AG04450 (cell line): Measurements from ENCODE around the gene ANO4. TPM values are rescaled to one million over a fixed set of nuclear protein-coding genes. Genes with fewer than 3 reads are reported as not detected.

Experiments used
- CTCF ChIA-PET: fragments of 300-600, 350-600 bp; formaldehyde crosslinking; extraction: SDS; loops from one replicate; lab custom pipeline; 2022; ENCODE audit warnings: antibody characterized with exemption, inconsistent platforms; lab: Charles Lee
- POLR2A ChIA-PET: fragments of 350-600 bp; formaldehyde crosslinking; extraction: SDS; loops from one replicate; lab custom pipeline; 2021; ENCODE audit warnings: antibody characterized with exemption, inconsistent platforms; lab: Yijun Ruan, JAX
- DNase-seq: peaks from one replicate; pipeline ENCODE4 v3.0.0-alpha.2; 2011; ENCODE audit warnings: low read depth, low spot score
- H3K27ac ChIP-seq: one replicate; pipeline ENCODE4 v1.5.1; 2012; ENCODE audit warnings: low read depth, low read length, control low read depth
- H3K27me3 ChIP-seq: one replicate; pipeline ENCODE4 v1.6.0; 2012; ENCODE audit warnings: low read length; ENCODE audit not compliant: control insufficient read depth, insufficient read depth
- H3K4me3 ChIP-seq: 2 replicates; pipeline ENCODE4 v1.5.1; 2011; ENCODE audit warnings: mild to moderate bottlenecking, low read depth, low read length, control low read depth
- H3K9me3 ChIP-seq: 2 replicates; pipeline ENCODE4 v1.5.1; 2012; ENCODE audit warnings: low read length; ENCODE audit not compliant: control insufficient read depth, insufficient read depth
- polyA plus RNA-seq: library from polyadenylated mRNA; depleted of rRNA; stranded (reverse); fragments of >200 nt; gene quantifications from 2 replicates; pipeline ENCODE4 v1.2.3, GENCODE V29; 2011
- TF ChIP-seq, protein P1 (sequence below): IDR thresholded peaks from 2 replicates; pipeline ENCODE4 v1.5.1; 2011; ENCODE audit warnings: low read depth, low read length, control low read depth, inconsistent platforms

Gene ANO4
- polyA plus RNA-seq, 1 experiment = 7.5 TPM

DNA sequence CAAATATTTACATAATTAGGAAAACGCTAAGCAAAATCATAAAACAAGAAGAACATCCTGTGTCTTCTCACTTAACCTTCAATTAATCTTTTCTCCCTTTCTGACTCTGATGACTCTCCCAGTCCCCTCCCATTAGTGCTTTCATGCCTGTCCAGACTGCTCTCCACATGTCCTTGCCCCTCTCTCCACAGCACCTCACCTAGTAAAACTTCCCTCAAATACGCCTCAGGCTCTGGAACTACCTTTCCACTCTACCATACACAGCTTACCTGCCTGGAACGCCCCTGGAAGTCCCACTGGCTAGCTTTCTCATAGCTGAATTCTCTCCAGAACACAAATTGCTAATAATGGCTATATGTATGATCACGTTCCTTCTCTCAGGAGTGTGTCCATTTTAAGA, 370.7 kb downstream of the ANO4 start:
- no peaks in the 10 kb centered on the region for H3K9me3 ChIP-seq
- TF ChIP-seq, protein P1, sequence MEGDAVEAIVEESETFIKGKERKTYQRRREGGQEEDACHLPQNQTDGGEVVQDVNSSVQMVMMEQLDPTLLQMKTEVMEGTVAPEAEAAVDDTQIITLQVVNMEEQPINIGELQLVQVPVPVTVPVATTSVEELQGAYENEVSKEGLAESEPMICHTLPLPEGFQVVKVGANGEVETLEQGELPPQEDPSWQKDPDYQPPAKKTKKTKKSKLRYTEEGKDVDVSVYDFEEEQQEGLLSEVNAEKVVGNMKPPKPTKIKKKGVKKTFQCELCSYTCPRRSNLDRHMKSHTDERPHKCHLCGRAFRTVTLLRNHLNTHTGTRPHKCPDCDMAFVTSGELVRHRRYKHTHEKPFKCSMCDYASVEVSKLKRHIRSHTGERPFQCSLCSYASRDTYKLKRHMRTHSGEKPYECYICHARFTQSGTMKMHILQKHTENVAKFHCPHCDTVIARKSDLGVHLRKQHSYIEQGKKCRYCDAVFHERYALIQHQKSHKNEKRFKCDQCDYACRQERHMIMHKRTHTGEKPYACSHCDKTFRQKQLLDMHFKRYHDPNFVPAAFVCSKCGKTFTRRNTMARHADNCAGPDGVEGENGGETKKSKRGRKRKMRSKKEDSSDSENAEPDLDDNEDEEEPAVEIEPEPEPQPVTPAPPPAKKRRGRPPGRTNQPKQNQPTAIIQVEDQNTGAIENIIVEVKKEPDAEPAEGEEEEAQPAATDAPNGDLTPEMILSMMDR = no peak
- H3K27ac ChIP-seq = no peak overlapping the region
- no peaks in the 10 kb centered on the region for H3K27me3 ChIP-seq
- H3K4me3 ChIP-seq = no peak overlapping the region
- POLR2A ChIA-PET = no interaction called here
- CTCF ChIA-PET = no interaction called here
- DNase-seq = no peak

DNA sequence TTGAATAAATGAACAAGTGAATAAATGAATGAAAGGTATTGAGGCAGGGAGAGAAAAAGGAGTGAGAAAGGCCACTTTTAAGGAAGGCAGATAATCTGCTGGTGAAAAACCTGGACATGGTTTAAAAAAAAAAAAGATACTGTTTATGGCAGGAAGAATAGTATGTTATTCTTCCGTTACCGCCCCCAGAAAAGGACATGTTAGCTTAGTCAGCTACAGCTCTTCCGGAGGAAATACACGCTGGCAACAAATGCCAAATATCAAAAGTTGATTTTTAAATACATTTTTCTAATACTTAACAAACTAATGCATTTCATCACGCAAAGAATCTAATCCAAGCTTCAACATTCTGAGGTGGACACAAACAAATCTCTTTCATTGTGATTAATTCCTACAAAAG, 372.3 kb downstream of the ANO4 start:
- CTCF ChIA-PET = interaction anchor here (0.5 kb wide), 1 partner anchor 127 kb away, joined by 4 read pairs; no protein-coding TSS in a partner anchor
- Histone ChIP-seq H3K27ac (no peak overlapping the region), H3K9me3 (no peaks in the 10 kb centered on the region), H3K27me3 (no peaks in the 10 kb centered on the region), H3K4me3 (no peak overlapping the region)
- DNase-seq = no peak
- POLR2A ChIA-PET = no interaction called here
- TF ChIP-seq, protein P1 = no peak

DNA sequence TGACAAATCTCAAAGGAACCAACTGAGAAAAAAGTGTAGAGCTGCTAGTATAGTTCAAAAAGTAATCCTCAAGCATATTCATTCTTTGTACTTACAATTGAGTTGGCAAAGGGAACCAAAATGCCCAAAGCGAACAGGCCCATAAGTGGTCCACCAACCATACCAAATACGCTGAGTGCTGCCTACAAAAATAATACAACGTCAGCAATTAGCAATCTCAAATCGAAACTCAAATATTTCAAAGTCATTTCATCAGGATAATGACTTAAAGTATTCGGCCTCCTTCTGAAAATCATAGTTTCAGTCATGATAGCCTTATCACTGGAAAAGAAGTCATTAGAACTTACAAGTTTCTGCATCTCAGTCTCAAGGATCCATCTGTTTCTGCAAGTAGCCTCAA, 373.4 kb downstream of the ANO4 start:
- no peaks in the 10 kb centered on the region for H3K9me3 ChIP-seq
- no peak for DNase-seq
- ChIA-PET POLR2A (no interaction called here), CTCF (no interaction called here)
- H3K4me3 ChIP-seq = no peak overlapping the region
- no peaks in the 10 kb centered on the region for H3K27me3 ChIP-seq
- no peak overlapping the region for H3K27ac ChIP-seq
- TF ChIP-seq, protein P1 = no peak

DNA sequence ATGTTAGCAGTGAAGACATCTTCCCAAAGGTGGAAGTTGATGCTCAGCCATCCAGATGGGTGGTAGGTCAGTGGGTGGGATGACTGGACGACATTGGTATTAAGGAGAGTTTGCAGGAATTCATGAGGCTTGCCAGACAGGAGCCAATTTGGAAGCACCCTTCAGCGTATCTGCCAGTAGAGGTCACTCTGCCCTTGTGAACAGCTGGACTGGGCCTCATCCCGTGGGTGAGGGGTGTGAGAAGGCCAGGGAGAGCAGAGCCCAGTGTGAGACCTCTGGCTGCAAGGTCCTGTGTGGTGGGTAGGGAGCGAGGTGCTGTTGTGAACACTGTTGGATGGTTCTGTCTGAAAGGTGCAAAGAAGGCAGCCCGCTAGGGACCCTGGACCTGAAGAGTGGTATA, 377.7 kb downstream of the ANO4 start:
- POLR2A ChIA-PET = no interaction called here
- no peak for DNase-seq
- H3K9me3 ChIP-seq = no peaks in the 10 kb centered on the region
- no peak overlapping the region for H3K4me3 ChIP-seq
- H3K27me3 ChIP-seq = no peaks in the 10 kb centered on the region
- TF ChIP-seq, protein P1 = 0 out of 2 replicates have a peak, but pooled peaks have one; percentile 4
- CTCF ChIA-PET = interaction anchor here (1.2 kb wide), 1 partner anchor 152 kb away, joined by 4 read pairs; no protein-coding TSS in a partner anchor
- no peak overlapping the region for H3K27ac ChIP-seq

DNA sequence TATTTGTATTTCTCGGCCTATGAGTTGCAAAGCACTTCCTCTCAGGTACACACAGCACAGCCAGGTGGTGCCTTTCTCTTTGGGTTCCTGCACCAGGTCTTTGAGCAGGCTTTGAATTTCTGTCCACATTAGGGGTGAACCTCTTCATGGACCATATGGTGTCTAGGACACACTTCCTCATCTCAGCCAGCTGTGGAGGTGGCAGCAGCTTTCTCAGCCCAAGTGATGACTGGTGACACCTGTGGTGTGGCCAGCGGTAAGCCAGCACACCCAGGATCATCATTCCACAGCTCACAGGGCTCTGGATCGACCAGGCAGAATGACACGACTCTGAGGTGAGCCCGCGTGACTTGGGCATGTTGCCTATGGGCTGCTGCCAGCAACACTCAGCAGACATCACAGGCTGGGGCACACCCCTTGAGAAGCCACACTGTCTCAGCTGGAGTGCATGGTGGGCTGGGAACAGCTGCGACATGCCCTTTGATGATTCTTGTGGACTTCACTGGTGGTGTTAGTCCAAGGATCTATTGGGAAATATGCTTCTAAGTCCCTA, 378.7 kb downstream of the ANO4 start:
- TF ChIP-seq, protein P1 = no peak
- H3K27ac ChIP-seq = no peak overlapping the region
- no peaks in the 10 kb centered on the region for H3K27me3 ChIP-seq
- ChIA-PET POLR2A (no interaction called here), CTCF (no interaction called here)
- no peak for DNase-seq
- no peak overlapping the region for H3K4me3 ChIP-seq
- H3K9me3 ChIP-seq = no peaks in the 10 kb centered on the region
